CD4-positive, alpha-beta T cell treated with Interleukin-15 for 1 hour (primary cell): ENCODE measurements around the gene NAA80.
A peak's percentile ranks its signal among the peaks of the same experiment; 100 is the strongest.
"Not testable (repeated sequence)": the region's sequence is repeated elsewhere in the genome, so short reads cannot be mapped to it uniquely, and the experiment has no call there.

ENCODE experiments used
- DNase-seq: peaks from one replicate; pipeline ENCODE4 v3.0.0-alpha.2; 2020

NAA80 gene

DNA sequence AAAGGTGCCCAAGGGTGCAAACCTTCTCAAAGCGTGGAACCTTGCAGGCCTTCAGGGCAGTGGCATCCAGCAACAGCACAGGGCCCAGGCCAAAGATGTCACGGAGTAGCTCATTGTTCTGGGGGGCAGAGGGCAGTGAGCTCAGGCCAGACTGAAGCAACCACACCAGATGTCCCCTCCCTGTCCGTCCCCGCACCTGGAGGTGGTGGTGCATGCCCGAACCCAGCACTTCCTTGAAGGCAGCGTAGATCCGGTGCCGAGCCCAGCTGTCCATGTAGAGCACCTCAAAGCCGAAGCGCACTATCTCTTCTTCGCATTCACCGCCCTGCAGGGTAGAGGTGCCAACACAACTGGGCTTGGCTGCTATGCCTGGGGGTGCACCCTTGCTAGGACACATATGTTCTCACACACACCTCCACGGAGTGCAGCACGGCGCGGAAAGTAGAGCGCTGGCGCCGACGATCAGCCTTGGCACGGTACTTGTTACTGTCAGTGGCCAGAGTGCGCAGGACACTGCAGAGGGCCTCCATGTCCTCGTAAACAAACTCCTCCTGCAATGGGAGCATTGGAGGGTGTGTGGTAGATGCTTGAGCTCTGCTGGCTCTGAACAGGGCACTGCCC, 10.7 kb downstream of the NAA80 start:
- no peak for DNase-seq

DNA sequence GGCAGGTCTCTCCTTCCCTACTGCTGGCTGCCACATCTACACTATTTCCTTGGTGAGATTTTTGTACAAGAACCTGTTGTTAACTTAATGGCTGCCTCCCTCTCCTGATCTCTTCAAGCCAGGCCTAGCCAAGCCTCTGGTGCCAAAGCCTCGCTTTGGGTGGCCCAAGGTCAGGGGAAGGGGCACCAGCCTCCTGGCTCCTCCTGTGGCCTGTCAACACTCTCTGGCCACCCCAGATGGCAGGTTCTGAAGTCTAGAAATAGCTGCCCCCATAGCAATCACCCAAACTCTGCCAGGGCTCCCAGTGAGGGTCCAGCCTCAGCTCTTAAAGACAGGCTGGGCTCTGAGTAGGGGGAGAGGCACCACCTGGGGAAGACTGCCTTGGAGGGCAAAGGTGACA, 11.9 kb downstream of the NAA80 start:
- no peak for DNase-seq

DNA sequence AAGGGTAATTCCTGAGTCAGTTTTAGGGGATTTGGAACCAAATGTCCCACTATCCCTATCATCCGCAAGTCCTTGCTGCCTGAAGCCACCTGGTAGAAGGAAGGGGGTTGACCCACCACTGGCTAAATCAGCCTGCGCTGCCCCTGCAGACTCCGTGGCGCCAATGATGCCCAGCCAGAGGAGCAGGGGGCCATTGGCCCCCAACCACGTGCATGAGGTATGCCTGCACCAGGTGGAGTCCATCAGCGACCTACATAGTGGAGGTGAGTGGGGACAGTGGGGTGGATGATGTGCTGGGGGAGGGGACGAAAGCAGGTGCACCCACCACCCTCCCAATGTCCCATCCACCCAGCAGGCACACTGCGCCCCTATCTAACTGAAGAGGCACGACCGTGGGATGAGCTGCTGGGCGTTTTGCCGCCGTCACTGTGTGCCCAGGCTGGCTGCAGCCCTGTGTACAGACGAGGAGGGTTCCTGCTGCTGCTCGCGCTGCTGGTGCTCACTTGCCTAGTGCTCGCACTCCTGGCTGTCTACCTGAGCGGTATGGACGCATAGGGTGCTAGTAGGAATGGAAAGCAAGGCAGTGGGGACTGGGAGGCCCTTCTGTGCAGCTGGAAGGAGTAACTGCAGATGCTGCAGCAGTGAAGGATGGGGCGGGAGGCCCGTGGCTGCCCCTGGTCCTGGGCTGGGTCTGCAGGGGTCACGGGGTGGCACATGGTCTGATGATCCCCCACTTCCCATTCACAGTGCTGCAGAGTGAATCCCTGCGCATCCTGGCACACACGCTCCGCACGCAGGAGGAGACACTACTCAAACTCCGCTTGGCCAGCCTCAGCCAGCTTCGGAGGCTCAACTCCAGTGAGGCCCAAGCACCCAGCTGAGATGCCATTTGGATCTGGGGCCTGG, 12.6 kb downstream of the NAA80 start:
- no peak for DNase-seq

DNA sequence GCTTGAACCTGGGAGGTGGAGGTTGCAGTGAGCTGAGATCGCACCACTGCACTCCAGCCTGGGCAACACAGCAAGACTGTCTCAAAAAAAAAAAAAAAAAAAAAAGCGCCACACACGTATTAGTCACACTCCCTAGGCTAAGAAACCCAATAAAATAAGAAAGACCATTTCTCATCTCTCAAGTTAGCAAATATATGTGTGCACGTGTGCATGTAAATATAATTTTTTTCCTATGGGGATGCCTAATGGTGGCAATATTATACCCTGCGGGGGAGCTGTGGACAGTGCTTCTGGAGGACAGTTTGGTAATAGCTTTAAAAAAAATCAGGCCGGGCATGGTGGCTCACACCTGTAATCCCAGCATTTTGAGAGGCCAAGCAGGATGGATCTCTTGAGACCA, 15.1 kb downstream of the NAA80 start:
- DNase-seq: not testable (repeated sequence)

DNA sequence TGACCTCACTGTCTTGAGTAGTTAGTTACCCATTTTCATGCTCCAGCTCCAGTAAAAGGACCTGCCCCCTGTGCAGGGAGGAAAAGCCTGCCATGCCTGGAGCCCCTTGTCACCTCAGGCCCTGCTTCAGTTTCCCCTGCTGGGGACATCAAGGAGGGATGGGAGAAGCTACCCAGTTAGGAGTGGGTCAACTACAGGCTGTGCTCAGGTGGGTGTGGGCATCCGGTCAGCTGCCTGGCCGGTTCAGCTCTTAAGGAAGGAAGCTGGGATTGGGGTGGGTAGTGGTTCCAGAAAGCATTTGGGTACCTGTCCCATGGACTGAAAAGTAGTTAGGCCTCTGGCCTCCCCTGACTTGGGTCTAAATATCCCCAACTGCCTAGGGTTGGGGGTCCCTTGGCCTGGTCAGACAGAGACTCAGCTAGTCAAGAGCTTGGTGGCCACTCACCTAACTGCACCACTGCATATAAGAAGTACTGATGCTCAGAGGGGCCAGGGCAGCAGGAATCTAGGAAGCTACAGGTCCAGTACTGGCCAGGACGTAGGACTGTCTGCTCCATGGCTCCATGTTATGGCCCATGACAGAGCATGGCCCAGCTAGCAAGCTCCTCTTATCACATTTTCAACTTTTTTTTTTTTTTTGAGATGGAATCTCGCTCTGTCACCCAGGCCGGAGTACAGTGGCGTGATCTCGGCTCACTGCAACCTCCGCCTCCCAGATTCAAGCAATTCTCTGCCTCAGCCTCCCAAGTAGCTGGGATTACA, 19.8 kb downstream of the NAA80 start:
- DNase-seq: no peak

DNA sequence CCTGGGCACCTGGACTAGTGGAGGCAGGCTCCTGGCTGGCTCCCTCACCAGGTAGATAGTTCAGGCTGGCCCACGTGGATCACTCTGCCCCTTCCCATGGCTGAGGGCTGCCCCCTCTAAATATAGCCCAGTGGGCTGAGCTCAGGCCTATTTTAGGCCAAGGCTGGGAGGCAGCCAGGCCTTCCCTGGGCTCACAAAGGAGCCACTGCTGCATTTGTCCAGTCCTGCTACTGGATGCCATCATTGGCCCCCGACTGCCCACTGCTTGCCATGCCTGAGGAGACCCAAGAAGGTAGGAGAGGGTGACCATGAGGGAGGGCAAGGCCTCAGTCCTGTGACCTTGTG, 20.4 kb downstream of the NAA80 start, which contains the start of gene LSMEM2:
Gene LSMEM2, plus strand, starts transcription at position 208 of the 345 bp plus-strand sequence. Its CDS starts 27 bp downstream, at position 235.
- DNase-seq: no peak

DNA sequence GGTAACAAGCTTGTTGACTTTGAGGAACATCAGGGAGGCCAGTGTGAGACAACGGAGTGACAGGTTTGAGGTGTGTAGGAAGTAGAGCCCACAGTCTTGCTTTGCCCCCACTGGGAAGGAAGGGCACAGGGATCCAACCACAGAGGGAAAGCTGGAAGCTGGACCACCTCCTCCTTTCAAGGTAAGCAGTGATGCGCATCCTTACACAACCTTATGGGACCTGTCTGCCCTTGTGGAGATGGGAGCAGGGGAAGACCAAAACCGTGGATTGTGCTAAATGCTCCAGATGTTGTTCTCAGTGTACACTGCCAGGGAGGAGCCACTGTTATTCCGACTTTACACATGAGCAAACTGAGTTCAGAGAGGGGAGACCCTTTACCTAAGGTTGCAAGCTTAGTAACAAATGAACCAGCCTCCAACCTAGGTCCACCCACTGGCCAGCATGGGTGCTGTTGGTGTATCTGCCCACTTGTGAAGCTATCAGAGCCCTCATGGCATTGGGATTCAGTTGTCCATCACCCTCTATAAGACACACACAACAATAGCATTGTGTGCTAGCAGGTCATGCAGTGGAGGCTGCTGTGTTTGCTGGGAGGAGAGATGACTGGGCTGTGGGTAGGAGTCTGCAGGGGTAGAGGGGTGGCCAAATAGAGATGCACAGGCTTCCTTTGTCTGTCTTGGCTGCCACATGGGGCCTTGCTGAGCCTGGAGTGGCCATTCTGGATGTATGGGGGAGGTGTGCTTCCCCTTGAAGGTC, 20.9 kb downstream of the NAA80 start:
- DNase-seq: no peak

DNA sequence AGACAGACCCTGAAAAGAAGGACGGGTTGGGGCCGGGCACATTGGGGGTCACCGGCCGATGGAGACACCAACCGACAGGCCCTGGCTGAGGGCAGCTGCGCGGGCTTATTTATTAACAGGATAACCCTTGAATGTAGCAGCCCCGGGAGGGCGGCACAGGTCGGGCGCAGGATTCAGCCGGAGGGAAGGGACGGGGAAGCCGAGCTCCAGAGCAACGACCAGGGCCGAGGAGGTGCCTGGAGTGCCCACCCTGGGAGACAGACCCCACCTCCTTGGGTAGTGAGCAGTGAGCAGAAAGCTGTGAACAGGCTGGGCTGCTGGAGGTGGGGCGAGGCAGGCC, 22.5 kb downstream of the NAA80 start:
- no peak for DNase-seq

DNA sequence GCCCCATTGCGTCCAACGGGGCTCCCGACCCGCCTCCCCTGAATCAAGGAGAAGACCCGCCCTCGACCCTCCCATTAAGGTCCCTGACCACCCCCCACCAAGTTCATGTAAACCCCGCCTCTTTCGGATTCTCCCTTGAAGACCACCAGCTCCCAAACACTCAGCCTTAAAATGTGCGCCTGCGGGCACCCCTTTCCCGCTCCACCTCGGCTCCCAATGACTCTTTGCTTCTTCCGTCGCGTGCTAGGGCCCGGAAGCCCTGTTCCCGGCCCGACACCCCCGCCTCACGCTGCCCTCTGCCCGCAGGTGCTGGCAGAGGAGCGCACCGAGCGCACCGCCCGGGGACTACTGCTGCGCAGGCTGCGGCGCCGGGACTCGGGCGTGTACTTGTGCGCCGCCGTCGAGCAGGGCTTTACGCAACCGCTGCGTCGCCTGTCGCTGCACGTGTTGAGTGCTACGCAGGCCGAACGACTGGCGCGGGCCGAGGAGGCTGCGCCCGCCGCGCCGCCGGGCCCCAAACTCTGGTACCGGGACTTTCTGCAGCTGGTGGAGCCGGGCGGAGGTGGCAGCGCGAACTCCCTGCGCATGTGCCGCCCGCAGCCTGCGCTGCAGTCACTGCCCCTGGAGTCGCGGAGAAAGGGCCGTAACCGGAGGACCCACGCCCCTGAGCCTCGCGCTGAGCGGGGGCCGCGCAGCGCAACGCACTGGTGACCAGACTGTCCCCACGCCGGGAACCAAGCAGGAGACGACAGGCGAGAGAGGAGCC, 23.0 kb downstream of the NAA80 start:
- no peak for DNase-seq

DNA sequence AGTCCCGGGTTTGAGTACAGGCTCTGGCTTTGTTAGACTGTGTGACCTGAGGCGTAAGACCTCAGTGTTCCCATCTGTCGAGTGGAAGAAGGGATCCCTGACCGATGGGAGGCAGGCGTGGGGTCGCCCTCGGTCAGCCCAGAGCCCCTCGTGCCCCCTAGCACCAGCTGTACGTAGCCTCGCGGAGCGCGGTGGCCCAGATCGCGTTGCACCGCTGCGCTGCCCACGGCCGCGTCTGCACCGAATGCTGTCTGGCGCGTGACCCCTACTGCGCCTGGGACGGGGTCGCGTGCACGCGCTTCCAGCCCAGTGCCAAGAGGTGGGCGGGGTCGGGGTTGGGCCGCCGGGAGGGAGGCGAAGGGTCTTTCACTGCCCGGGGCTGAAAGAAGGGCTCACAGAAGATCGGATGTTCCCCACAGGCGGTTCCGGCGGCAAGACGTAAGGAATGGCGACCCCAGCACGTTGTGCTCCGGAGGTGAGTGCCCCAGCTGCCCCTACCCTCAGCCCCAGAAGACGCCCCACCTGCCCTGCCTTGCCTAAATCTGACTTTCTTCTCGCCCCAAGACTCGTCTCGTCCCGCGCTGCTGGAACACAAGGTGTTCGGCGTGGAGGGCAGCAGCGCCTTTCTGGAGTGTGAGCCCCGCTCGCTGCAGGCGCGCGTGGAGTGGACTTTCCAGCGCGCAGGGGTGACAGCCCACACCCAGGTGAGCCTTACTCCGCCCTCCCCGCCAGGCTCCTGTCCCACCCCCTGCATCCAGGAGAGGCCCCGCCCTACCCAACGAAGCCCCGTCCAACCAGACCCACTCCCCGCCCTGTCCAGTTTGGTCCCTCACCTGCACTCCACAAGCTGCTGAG, 23.8 kb downstream of the NAA80 start:
- DNase-seq: no peak

DNA sequence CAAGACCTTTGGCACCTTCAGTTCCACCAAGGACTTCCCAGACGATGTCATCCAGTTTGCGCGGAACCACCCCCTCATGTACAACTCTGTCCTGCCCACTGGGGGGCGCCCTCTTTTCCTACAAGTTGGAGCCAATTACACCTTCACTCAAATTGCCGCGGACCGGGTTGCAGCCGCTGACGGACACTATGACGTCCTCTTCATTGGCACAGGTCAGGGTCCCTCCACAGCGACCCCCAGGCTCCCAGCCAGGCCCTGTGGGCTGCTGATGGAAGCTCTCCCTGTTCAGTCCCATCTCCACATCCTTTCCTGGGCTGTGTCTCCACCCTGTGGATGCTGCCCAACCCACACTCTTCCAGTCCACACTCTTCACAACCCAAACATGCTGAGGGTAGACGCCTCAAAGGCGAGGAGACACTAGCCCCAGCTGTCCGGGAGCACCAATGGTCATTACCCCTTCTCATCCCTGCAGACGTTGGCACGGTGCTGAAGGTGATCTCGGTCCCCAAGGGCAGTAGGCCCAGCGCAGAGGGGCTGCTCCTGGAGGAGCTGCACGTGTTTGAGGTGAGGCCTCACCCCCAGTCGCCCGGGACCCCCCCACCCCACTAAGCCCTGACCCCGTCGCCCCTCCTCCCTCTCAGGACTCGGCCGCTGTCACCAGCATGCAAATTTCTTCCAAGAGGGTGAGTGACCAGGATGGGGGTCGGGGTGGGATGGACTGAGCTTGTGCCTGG, 24.7 kb downstream of the NAA80 start:
- DNase-seq: peak; percentile 70

DNA sequence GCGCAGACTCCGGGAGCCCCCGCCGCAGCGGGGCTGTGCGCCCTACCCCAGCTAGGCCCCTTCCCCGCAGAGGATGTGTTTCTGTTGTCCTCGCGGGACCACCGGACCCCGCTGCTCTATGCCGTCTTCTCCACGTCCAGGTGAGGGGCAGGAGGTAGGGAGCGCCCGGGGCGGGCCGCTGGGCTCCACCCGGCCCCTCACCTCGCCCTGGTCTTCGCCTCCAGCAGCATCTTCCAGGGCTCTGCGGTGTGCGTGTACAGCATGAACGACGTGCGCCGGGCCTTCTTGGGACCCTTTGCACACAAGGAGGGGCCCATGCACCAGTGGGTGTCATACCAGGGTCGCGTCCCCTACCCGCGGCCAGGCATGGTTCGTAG, 25.5 kb downstream of the NAA80 start:
- no peak for DNase-seq

DNA sequence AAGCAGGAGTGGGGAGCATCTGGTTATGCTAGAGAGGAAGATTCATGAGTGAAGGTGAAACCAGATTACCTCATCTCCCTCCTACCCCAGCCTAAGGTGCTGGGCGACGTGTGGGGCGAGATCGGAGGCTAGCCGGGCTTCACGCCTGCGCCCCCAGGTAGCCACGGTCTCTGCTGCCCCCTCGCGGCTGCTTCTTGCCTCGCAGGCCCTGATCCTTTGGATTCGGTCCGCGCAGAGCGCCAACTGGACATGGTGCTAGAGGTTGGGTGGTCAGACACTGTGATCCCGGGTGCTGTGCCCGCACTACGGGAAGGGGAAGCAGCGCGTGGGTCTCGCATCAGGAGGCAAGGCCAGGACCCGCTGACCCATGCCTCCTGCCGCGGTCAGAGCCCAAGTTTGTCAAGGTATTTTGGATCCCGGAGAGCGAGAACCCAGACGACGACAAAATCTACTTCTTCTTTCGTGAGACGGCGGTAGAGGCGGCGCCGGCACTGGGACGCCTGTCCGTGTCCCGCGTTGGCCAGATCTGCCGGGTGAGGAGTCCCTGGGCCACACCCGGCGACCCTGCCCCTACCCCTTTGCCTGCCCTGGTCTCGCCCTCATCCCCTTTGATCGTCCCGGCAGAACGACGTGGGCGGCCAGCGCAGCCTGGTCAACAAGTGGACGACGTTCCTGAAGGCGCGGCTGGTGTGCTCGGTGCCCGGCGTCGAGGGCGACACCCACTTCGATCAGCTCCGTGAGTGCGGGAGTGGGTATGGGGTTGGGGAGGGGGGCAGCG, 26.1 kb downstream of the NAA80 start:
- peak; percentile 81 for DNase-seq

DNA sequence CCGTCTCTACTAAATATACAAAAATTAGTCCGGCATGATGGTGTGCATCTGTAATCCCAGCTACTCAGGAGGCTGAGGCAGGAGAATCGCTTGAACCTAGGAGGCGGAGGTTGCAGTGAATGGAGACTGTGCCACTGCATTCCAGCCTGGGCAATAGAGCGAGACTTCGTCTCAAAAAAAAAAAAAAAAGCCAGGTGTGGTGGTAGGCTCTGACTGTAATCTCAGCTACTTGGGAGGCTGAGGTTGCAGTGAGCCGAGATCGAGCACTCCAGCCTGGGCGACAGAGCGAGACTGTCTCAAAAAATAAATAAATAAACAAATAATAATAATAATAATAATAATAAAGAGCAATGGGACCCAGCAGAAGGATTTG, 26.7 kb downstream of the NAA80 start:
- not testable (repeated sequence) for DNase-seq

DNA sequence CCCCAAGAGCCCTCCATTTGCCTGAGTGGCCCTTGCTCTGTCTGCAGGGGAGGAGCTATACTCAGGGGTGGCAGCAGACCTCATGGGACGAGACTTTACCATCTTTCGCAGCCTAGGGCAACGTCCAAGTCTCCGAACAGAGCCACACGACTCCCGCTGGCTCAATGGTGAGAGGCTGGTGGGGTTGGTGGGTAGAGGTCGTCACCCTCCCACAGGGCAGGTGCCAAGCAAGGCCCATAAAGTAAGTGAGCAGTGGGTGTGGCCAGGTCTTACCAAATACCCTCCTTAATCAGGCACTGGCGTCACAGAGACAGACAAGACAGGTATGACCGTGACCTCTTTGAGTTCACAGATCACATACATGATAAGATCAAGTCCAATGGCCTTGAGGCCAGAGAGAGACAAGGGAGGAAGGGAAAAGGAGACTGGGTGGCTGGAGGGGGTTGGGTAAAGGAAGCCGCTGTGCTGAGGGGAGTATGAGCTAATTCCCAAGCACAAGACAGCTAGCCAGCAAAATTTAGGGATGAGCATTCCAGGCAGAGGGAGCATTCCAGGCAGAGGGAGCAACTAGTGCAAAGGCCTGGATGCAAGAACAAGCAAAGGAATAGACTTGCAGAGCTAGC, 27.8 kb downstream of the NAA80 start:
- no peak for DNase-seq

DNA sequence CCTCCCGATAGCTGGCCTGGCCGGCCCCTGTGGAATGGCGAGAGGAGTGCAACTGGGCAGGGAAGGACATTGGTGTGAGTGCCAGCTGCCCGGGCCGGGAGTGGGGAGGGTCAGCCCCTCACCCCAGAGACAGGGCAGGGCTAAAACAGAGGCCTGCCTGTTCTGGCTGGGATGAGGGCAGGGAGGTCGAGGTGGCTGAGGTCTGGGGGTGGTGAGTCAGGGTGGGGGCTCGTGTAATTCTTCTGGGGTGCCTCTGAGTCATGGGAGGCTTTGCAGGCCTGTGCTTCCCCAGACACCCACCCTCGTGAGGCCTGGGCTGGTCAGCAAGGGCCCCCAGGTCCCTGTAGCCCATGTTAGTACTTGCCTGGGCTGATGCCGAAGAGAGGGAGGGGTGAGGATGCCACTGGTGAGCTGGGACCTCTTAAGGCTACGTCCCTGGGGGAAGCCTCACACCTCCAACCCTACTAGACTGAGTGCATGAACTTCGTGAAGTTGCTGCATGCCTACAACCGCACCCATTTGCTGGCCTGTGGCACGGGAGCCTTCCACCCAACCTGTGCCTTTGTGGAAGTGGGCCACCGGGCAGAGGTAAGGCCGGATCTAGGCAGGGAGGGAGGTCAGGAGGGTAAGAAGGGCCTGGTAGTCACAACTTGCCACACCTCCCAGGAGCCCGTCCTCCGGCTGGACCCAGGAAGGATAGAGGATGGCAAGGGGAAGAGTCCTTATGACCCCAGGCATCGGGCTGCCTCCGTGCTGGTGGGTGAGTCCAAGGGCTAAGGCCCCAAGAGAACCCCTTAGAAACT, 28.6 kb downstream of the NAA80 start:
- no peak for DNase-seq

DNA sequence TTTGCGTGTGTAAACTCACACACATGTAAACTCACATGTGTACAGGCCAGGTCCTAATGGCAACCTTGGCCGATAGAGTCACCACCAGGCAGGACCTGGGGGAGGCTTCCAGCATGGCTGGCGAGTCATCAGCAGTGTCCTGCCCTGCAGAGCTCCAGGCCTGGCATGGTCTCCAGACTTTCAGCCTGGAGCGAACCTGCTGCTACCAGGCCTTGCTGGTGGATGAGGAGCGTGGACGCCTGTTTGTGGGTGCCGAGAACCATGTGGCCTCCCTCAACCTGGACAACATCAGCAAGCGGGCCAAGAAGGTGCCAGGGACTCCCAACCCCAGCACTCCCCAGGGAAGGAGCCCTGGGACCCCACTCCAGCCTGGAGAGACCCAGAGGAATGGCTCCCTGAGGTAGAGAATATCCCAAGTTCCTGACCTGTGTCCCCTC, 29.2 kb downstream of the NAA80 start:
- no peak for DNase-seq

DNA sequence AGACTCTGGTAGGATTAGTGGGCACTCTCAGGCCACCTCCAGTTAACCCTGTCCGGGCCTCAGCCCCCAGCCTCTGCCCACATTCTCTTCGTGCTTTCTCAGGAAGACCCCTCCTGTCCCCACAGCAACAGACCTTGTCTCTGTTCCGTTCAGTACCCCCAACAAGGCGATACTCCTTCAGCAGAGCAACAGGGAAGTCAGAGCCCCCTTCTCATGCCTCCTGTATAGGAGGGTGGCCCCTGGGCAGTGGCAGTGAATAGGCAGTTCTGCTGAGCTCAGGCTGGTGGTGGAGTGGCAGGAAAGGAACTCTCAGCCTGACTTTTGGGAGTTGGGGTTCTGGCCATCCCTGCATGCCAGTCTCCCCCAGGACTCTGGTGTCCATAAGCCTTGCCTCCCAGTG, 29.7 kb downstream of the NAA80 start:
- DNase-seq: no peak
